Small intestine (tissue), 7 donors: Measurements from ENCODE around the gene HGS. TPM values are rescaled to one million over a fixed set of nuclear protein-coding genes. Genes with fewer than 3 reads are reported as not detected.

Experiments
- DNase-seq, 2 donors: peaks; one replicate each; pipeline versions ENCODE4 v3.0.0 to v3.0.0-alpha.2; 2013
- FAIRE-seq: peaks from 2 replicates; lab custom pipeline; 2012; peaks lifted over from hg19 to GRCh38; lab: Jason Lieb, UNC
- H3K27ac ChIP-seq, 3 donors: one replicate each; pipeline ENCODE4 v1.5.1; 2013; ENCODE audit warnings: low read length in 2 of 3, mild to moderate bottlenecking in 2 of 3, control low read depth in 1 of 3, inconsistent platforms in 1 of 3, low read depth in 1 of 3, moderate library complexity in 1 of 3
- H3K27me3 ChIP-seq, 3 donors: one replicate each; pipeline ENCODE4 v1.6.1; 2013; ENCODE audit warnings: low read length in 3 of 3, inconsistent platforms in 1 of 3; ENCODE audit not compliant: control insufficient read depth in 3 of 3, insufficient read depth in 3 of 3
- H3K36me3 ChIP-seq, 3 donors: one replicate each; pipeline ENCODE4 v1.6.1; 2013; ENCODE audit warnings: low read length in 3 of 3, inconsistent platforms in 1 of 3, low read depth in 1 of 3, mild to moderate bottlenecking in 1 of 3, moderate library complexity in 1 of 3; ENCODE audit not compliant: control insufficient read depth in 3 of 3, insufficient read depth in 2 of 3
- H3K4me1 ChIP-seq, 3 donors: one replicate each; pipeline ENCODE4 v1.6.1; 2013; ENCODE audit warnings: low read length in 2 of 3, inconsistent platforms in 1 of 3, low read depth in 1 of 3, mild to moderate bottlenecking in 1 of 3, moderate library complexity in 1 of 3; ENCODE audit not compliant: control insufficient read depth in 3 of 3, insufficient read depth in 2 of 3
- H3K4me3 ChIP-seq, 3 donors: one replicate each; pipeline ENCODE4 v1.5.1; 2013; ENCODE audit warnings: low read length in 3 of 3, control low read depth in 1 of 3, inconsistent platforms in 1 of 3, low read depth in 1 of 3, mild to moderate bottlenecking in 1 of 3, moderate library complexity in 1 of 3
- H3K9me3 ChIP-seq, 2 donors: one replicate each; pipeline ENCODE4 v1.6.1; 2013; ENCODE audit warnings: low read depth in 1 of 2, low read length in 1 of 2; ENCODE audit not compliant: control insufficient read depth in 2 of 2, insufficient read depth in 1 of 2
- WGBS, 3 donors: extraction: QIAGEN DNeasy Blood & Tissue Kit; methylation state at CpG; one replicate each; pipeline ENCODE4 v1.1.7; 2013; 5-methylcytosine and 5-hydroxymethylcytosine counted together
- polyA plus RNA-seq, 4 donors: library from polyadenylated mRNA; stranded (reverse) in 3 of 4; unstranded in 1 of 4; fragments of 200-250 nt in 3 of 4; fragments of 120-200 nt in 1 of 4; gene quantifications; one replicate each; pipeline versions ENCODE4 v1.2.1 to v1.2.3, GENCODE V29; 2013
- donor health status: healthy with polysubstance abuse.
- donor health status: control.
- donor health status: control.
- donor health status: Bipolar disorder and iron deficiency.
- donor health status: healthy.

The HGS gene
- polyA plus RNA-seq, 4 donors = 78.8 to 284 (median 134) TPM

- Histone ChIP-seq H3K27me3 (peaks cover 0 to 2% (median 0%) of the 10 kb centered on the region in 3 donors), H3K27ac (peak overlapping the region; percentile 49 to 86 (median 68)), H3K4me1 (peaks cover 4 to 30% (median 5%) of the 10 kb centered on the region in 3 donors), H3K4me3 (peak overlapping the region in 2 of 3 donors; percentile 74 to 90), H3K36me3 (peaks cover 0 to 52% (median 0%) of the 10 kb centered on the region in 3 donors), H3K9me3 (no peaks in the 10 kb centered on the region)
- DNase-seq = peak; percentile 64 to 80
- FAIRE-seq = no peak
- WGBS, 3 donors = 29 to 62% (median 51%) methylated on average over 34 to 36 of the region's 36 CpGs
These were observed 30.0 kb downstream of the HGS start for GRCh38 chr17:81713556-81714411.

- Histone ChIP-seq H3K27ac (peak overlapping the region in 1 of 3 donors; percentile 49), H3K9me3 (no peaks in the 10 kb centered on the region), H3K27me3 (peaks cover 0 to 2% (median 0%) of the 10 kb centered on the region in 3 donors), H3K4me1 (peaks cover 4 to 30% (median 5%) of the 10 kb centered on the region in 3 donors), H3K4me3 (peak overlapping the region in 1 of 3 donors; percentile 74), H3K36me3 (peaks cover 0 to 52% (median 0%) of the 10 kb centered on the region in 3 donors)
- WGBS, 3 donors = 89 to 94% (median 94%) methylated on average over 37 to 39 of the region's 39 CpGs
- DNase-seq (no peak), FAIRE-seq (no peak)
These were observed 30.7 kb downstream of the HGS start for GRCh38 chr17:81714412-81715106.

DNA sequence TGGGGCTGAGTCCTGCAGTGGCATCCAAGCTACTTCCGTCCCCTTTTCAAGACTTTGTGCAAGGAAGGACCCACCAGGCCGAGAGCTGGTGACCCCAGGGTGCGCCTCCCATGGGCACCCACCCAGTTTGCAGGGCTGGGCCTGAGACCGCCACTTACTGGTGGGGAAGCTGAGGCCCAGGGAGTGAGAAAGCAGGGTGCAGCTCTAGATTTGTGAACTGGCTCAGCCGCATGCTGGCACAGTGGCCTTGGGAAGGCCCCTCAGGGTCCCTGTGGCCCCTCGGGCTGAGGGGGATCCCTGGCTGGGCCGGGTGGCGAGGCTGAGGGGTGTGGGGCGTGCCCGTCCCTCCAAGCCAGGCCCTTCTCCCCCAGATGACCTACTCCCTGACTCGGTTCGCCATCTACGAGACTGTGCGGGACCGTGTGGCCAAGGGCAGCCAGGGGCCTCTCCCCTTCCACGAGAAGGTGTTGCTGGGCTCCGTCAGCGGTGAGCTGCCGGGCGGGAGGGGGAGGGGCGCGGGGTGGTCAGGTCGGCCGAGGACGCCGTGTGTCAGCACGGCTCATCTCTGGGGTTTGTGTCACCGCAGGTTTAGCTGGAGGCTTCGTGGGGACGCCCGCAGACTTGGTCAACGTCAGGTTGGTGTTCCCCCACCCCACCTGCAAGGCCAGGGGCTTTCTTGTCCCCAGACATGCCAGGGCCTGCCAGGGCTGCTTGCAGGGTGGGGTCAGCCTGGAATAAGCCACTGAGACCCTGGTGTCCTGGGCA lies 31.5 kb downstream of the HGS start:
- Histone ChIP-seq H3K27ac (no peak overlapping the region), H3K4me3 (no peak overlapping the region), H3K4me1 (peaks cover 2 to 26% (median 4%) of the 10 kb centered on the region in 3 donors), H3K9me3 (no peaks in the 10 kb centered on the region), H3K36me3 (peaks cover 0 to 56% (median 0%) of the 10 kb centered on the region in 3 donors), H3K27me3 (peaks cover 0 to 2% (median 0%) of the 10 kb centered on the region in 3 donors)
- WGBS, 3 donors = 92% methylated on average over 22 to 32 of the region's 32 CpGs
- DNase-seq (no peak), FAIRE-seq (no peak)

DNA sequence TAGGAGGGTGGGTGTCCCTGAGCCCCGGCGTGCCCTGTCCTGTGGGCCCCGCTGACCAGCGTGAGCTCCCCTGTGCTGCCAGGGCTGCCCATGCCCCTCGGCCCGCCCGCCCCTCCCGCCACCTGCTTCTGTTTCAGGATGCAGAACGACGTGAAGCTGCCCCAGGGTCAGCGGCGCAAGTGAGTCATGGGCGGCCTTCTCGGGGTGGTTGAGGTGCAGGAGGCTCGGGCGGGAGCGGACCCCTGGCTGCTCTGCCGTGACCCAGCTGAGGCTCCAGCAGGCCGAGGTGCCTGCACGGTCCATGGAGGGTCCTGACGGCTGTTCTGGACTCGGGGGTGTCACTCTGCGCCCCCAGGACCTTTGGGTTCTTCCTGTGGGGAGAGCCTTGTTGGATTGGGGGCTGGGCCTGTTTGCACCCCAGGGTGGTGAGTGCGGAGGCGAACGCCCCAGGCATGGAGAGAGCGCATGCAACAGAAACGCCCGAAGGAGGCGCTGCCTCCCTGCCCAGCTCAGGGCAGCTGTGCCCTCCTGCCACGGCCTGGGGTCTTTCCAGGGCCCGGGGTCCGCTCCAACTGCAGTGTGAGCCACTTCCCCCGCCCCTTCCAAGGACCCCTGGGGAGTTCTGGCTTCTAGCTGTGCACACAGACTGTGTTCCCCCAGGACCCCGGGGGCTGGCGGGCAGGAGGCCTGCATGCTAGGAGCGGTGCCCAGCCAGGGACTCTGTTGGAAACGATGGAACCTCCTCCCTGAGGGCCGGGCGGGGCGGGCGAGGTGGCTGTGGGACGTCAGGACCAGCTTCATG lies 32.3 kb downstream of the HGS start:
- no peak overlapping the region for H3K4me3 ChIP-seq
- H3K9me3 ChIP-seq = no peaks in the 10 kb centered on the region
- H3K27me3 ChIP-seq = no peaks in the 10 kb centered on the region
- DNase-seq (no peak), FAIRE-seq (no peak)
- no peak overlapping the region for H3K27ac ChIP-seq
- H3K4me1 ChIP-seq = peaks cover under 1 to 18% (median 4%) of the 10 kb centered on the region in 3 donors
- 89 to 91% (median 90%) methylated on average over 36 to 43 of the region's 43 CpGs for WGBS, 3 donors
- H3K36me3 ChIP-seq = peaks cover 0 to 64% (median 0%) of the 10 kb centered on the region in 3 donors

DNA sequence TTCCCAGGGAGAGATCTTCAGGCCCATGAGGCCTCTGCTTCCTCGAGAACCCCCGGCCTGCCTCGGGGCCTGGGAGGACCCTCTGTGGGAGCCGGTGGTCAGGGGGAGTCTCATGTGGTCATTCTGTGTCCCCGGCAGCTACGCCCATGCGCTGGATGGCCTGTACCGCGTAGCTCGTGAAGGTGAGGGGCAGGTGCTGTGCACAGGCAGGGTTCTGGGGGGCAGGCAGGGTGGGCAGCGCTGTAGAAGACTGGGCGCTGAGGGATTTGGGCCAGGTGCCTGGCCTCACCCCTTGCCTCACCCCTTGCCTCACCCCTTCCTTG lies 32.8 kb downstream of the HGS start:
- H3K27me3 ChIP-seq = no peaks in the 10 kb centered on the region
- peaks cover 0 to 13% (median 2%) of the 10 kb centered on the region in 3 donors for H3K4me1 ChIP-seq
- no peaks in the 10 kb centered on the region for H3K9me3 ChIP-seq
- no peak for FAIRE-seq
- no peak overlapping the region for H3K4me3 ChIP-seq
- peaks cover 0 to 65% (median 0%) of the 10 kb centered on the region in 3 donors for H3K36me3 ChIP-seq
- 93 to 95% (median 95%) methylated on average over 11 to 12 of the region's 12 CpGs for WGBS, 3 donors
- no peak for DNase-seq
- no peak overlapping the region for H3K27ac ChIP-seq

- WGBS, 3 donors = 95 to 96% (median 96%) methylated on average over 24 to 25 of the region's 25 CpGs
- peaks cover 2 to 13% (median 2%) of the 10 kb centered on the region in 3 donors for H3K4me1 ChIP-seq
- FAIRE-seq (no peak), DNase-seq (no peak)
- H3K9me3 ChIP-seq = no peaks in the 10 kb centered on the region
- H3K27me3 ChIP-seq = no peaks in the 10 kb centered on the region
- H3K4me3 ChIP-seq = no peak overlapping the region
- H3K36me3 ChIP-seq = peaks cover 0 to 65% (median 0%) of the 10 kb centered on the region in 3 donors
- H3K27ac ChIP-seq = no peak overlapping the region
These were observed 33.4 kb downstream of the HGS start for GRCh38 chr17:81717049-81717765.

DNA sequence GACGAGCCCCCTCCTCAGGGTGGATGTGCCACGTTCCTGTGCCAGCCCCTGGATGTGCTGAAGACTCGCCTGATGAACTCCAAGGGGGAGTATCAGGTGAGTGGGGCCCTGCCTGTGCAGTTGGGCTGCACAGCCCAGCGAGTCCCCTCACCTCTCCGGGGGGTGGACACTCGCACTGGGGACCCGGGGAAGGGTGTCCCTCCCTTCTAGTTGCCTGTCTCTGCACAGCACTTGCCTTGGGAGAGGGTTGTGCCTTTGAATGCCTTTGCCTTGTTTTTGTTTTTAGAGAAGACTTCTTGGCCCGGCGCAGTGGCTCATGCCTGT lies 33.9 kb downstream of the HGS start:
- WGBS, 3 donors = 94 to 96% (median 95%) methylated on average over 9 of the region's 9 CpGs
- H3K27me3 ChIP-seq = no peaks in the 10 kb centered on the region

More for the DNA sequence above, 33.9 kb downstream of the HGS start:
- H3K9me3 ChIP-seq = no peaks in the 10 kb centered on the region
- peaks cover 0 to 65% (median 0%) of the 10 kb centered on the region in 3 donors for H3K36me3 ChIP-seq
- peaks cover 1 to 17% (median 2%) of the 10 kb centered on the region in 3 donors for H3K4me1 ChIP-seq
- H3K4me3 ChIP-seq = no peak overlapping the region
- DNase-seq (no peak), FAIRE-seq (no peak)
- H3K27ac ChIP-seq = no peak overlapping the region
